Fibroblast of skin of right quadriceps (primary cell): ENCODE measurements around the gene HOXC9.

ENCODE experiments used
- DNase-seq: peaks from one replicate; pipeline ENCODE4 v3.0.0-alpha.2; 2013

HOXC9 gene

DNA sequence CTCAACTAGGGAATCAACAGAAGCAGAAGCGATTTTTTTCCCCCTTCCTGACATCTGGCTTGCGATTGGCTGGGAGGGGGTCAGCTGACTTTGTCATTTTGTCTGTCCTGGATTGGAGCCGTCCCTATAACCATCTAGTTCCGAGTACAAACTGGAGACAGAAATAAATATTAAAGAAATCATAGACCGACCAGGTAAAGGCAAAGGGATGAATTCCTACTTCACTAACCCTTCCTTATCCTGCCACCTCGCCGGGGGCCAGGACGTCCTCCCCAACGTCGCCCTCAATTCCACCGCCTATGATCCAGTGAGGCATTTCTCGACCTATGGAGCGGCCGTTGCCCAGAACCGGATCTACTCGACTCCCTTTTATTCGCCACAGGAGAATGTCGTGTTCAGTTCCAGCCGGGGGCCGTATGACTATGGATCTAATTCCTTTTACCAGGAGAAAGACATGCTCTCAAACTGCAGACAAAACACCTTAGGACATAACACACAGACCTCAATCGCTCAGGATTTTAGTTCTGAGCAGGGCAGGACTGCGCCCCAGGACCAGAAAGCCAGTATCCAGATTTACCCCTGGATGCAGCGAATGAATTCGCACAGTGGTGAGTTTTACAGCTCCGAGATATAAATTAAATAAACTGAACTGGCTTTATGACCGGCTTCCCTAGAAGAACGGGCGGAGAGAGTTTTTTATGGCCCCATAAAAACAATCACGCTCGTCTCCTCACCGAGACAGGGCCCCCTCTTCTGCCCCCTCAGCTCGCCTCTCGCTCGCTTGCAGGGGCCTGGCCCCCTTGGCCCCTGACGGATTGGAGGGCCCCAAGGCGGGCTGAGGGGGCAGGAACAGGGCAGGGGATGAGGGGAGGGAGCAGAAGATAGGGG lies 28.6 kb downstream of the HOXC9 start, which contains the start of gene HOXC6:
TSS of gene HOXC6 (plus strand) at position 127 of the 888 bp plus-strand sequence. CDS start at position 209, 82 bp downstream.
- DNase-seq, result peak; percentile 66

GRCh38 chr12:54029529-54030441 lies 29.8 kb downstream of the HOXC9 start:
- no peak for DNase-seq

DNA sequence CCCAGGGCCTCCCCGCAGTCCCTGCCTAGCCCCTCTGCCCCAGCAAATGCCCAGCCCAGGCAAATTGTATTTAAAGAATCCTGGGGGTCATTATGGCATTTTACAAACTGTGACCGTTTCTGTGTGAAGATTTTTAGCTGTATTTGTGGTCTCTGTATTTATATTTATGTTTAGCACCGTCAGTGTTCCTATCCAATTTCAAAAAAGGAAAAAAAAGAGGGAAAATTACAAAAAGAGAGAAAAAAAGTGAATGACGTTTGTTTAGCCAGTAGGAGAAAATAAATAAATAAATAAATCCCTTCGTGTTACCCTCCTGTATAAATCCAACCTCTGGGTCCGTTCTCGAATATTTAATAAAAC lies 30.5 kb downstream of the HOXC9 start:
- DNase-seq, result no peak

GRCh38 chr12:54030889-54031471 lies 31.0 kb downstream of the HOXC9 start:
- DNase-seq, result peak; percentile 86

DNA sequence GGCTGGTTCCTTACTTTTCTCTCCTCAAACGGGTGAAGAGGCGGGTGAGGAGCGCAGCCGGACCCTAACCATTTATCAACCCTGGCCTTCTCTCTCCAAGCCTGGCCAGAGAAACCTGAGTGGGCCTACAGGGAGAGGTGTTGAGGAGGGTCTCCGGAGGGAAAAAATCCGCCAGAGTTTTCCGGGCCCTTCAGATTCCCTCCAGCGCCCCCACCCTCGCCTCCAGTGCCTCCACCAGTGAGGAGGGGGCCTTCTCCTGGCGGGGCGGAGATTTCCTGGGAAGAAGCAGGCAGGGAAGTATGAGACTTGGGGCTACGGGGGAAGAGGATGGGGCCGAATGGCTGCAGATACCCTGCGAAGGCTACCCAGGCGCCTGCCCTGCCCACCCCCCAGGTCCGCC lies 31.5 kb downstream of the HOXC9 start:
- DNase-seq, result no peak

- no peak for DNase-seq
Measured at GRCh38 chr12:54032086-54032619, 32.2 kb downstream of the HOXC9 start.

GRCh38 chr12:54032627-54033100 lies 32.7 kb downstream of the HOXC9 start, which contains the start of gene HOXC5:
HOXC5 (plus strand) TSS chr12:54033050; CDS start chr12:54033123, 73 bp downstream.
- DNase-seq, result peak; percentile 91

DNA sequence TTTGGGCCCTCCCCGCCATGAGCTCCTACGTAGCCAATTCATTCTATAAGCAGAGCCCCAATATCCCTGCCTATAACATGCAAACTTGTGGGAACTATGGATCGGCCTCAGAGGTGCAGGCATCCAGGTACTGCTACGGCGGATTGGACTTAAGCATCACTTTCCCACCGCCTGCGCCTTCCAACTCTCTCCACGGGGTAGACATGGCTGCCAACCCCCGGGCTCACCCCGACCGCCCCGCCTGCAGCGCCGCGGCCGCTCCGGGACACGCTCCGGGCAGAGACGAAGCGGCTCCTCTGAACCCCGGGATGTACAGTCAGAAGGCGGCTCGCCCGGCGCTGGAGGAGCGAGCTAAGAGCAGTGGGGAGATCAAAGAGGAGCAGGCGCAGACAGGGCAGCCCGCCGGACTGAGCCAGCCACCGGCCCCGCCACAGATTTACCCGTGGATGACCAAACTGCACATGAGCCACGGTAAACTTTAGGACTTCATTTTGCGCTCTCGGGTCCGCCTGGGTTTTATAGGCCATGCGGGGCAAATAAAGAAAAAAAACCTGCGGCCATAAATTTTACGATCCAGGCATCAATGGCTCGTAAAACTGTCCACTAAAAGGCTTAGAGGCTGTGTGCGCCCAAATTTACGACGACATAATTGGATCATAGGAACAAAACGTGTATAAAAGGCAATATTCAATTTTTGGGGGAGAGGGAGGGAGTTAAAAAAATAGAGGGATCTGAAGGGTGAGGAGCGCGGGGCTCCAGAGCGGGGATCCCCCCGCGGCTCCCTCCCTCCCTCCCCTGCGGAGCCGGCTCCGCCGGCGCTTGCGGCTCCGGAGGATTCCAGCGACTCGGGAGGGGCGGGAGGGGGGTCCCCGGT lies 33.4 kb downstream of the HOXC9 start:
- DNase-seq, result peak; percentile 78

DNA sequence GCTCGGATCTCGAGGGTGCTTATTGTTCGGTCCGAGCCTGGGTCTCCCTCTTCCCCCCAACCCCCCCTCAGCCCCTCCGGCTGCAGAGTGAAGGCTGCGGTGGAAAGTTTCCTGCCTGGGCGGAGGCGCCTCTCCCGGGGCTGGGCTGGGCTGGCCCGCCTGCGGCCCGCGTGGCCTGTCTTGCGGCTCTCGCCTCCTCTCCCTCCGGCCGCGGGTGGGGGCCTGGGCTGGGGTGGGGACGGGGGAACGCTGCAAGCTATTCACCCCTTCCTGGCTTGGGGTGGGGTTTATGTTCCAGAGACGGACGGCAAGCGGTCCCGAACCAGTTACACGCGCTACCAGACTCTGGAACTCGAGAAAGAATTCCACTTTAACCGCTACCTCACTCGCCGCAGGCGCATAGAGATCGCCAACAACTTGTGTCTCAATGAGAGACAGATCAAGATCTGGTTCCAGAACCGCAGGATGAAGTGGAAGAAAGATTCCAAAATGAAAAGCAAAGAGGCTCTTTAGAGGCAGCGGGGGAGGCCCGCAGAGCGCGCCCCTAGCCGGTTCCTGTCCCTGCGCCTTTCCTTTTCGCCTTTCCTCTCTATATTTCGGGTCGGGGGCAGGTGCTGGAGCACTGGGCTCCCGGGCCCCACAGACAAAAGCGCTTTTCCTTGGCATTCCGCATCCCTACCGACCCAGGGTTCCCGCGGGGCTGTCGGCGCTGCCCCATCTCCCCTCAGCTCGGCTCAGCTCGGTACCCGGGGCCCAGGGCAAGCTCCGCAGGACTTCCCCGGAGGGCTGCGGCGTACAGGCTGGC lies 34.2 kb downstream of the HOXC9 start:
- DNase-seq, result peak; percentile 68

DNA sequence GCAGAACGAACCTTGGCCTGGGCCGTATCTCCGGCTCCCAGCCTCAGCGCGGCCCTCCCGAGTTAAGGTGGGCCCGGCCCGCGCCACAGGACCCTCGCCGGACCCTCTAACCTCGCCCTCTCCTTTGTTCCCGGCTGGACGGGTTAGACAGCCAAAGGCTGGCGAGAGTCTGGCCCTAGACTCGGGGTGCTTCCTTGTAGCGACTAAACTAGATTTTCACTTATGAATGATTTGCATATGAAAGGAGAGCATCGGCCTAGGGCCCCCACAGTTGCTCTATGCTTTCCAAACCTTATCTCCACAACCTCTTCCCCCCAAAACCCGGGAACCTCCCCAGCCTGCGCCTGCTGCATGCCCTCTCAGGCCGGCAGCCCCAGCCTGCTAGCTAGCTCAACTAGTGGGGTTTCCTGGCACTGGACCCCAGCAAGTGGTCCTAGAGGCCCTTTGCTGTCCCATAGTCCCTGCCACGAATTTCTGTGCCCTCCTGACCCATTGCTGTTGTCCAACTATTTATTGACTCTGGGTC lies 34.9 kb downstream of the HOXC9 start:
- no peak for DNase-seq

- DNase-seq, result no peak
Measured at GRCh38 chr12:54035568-54036264, 35.8 kb downstream of the HOXC9 start.

GRCh38 chr12:54036620-54037359 lies 36.8 kb downstream of the HOXC9 start:
- DNase-seq, result no peak

DNA sequence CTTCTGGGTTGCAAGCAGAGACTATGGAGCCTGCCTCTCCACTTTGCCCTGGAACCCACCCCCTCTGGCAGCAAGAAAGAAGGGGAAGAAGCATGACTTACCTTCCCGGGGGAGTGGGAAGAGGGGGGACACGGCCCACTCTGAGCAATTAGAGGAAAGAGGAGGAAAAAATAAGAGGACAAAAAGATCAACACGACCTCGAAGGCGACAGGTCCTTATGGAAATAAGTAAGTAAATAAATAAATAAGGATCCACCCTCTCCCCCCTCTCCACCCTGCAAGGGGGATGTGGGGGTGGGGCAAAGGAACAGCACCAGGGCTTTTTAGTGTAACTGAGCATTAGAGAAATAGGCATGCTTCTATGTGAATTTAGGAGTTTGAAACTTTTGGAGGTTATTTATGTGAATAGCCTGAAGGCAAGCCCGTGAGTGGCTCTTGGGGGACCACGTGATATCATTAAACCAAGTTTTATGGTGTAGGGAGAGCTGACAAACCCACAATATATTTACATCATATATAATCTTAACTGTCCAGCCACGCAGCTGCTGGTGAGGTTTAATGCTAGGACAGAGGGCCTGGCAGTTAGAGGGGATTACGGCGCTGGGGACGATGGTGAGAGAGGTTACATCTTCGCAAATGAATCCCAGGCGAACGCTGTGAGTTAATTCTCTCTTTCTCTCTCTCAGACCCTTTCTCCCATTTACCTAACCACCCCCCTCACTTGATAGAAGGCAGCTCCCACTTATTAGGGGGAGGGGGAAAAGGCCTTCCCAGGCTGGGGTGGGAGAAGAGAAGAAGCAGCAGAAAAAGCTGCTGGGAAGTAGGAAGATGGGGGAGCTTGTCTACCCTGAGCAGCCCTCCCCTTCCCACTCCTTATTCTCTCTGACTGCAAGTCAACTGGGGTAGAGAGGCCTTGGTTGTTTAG lies 37.7 kb downstream of the HOXC9 start:
- no peak for DNase-seq

DNA sequence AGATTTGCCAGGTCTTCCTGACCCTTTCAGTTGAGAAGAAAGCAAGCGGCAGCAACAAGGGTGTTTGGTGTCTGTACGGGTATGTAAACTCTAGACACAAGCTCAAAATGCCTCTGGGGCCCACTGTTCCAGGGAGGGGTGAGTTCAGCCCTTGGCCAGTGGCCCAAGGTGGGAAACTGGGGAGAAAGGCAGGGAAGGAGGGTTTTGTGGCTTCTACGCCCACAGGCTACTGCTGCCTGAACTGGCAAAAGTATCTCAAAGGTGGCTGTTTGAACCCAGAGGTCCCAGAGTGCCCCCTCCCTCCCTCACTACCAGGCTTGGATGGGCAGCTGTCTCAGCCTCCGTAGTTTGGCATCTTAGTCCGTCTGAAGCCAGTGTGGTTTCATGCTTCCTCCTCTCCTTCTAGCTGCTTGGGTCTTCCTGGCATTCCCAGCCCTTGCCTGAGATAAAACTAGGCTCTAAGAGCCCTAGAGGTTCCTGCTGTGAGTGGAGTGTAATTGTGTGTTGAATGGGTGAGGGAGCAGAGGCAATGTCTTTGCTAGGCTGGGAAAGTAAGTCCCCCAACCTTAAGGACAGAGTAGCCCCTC lies 38.4 kb downstream of the HOXC9 start:
- no peak for DNase-seq

DNA sequence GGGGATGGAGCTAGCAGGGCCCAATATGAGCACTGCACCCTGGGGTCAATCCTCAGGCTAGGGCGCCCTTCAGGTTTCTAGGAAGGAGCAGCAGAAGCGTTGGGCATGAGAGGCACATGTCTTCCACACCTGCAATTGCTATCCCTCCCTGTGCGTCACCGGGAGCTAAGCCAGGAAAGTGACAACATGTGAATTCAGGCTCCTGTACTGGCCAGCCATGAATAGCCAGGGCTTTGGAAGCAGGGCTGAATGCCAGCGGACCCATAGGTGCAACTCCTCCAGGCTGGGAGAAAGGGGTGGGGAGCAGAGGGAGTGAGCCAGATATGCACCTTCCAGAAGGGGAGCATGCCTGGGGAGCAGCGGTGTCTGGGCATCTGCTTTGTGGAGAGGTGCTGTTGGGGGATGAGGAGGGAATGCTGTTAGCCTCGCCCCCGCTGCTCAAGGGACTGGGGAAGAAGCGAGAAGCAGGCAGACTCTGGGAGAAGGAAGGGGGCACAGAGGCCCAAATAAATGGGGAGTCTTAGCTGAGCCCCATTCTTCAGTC lies 39.0 kb downstream of the HOXC9 start:
- no peak for DNase-seq

DNA sequence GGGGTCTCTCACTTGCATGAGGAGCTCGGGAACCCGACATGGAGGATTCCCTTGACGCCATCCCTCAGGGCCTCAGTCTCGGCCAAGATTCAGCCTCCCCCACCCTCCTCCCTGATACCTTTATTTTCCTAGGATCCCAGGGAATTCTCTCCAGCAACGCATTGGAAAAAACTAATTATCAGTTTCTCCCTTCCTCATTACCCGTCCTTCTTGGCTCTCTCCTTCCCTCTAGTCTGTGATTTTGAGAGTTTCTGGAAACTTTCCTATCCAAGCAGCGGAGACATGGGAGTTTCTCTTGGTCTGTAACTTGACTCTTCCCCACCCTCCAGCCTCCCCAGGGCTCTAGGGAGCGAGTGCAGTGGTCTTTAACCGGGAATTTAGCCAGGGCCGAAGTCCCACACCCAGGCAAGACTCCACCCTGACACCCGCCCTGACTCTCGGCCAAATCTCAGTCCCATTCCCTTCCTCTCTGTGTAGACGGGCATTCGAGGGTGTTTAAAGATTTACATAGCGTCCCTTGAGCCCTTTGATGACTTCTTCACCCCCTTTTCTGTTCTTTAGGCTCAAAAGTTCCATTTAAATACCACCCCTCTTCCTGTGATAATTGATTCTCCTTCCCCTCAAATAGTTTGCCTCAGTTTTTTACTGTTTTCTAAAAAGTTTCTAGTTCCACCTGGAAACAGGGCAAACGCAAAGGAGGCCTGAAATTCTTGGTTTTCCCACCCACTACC lies 39.6 kb downstream of the HOXC9 start:
- no peak for DNase-seq

GRCh38 chr12:54040148-54040494 lies 40.2 kb downstream of the HOXC9 start:
- DNase-seq, result no peak
